Chondrocyte (in vitro differentiated cells): ENCODE data around the gene PAM16. TPM values are rescaled to one million over a fixed set of nuclear protein-coding genes. Genes with fewer than 3 reads are reported as not detected.

Experiments
- DNase-seq: peaks from one replicate; pipeline ENCODE4 v3.0.0; 2021; ENCODE audit warnings: mixed read lengths, low spot score
- H3K27ac Mint-ChIP-seq: one replicate; pipeline ENCODE4 v1.8.0; 2021; ENCODE audit warnings: mild to moderate bottlenecking, moderate library complexity, mixed read lengths; ENCODE audit not compliant: unreplicated experiment
- H3K27me3 Mint-ChIP-seq: 2 replicates; pipeline ENCODE4 v1.8.0; 2021; ENCODE audit warnings: low read depth, mixed read lengths
- H3K36me3 Mint-ChIP-seq: 2 replicates; pipeline ENCODE4 v1.8.0; 2021; ENCODE audit warnings: low read depth, mixed read lengths
- H3K4me1 Mint-ChIP-seq: 2 replicates; pipeline ENCODE4 v1.8.0; 2021; ENCODE audit warnings: low read depth, mild to moderate bottlenecking, mixed read lengths
- H3K4me3 Mint-ChIP-seq: one replicate; pipeline ENCODE4 v1.8.0; 2021; ENCODE audit warnings: mild to moderate bottlenecking, moderate library complexity, mixed read lengths; ENCODE audit not compliant: unreplicated experiment
- H3K9me3 Mint-ChIP-seq: 2 replicates; pipeline ENCODE4 v1.8.0; 2021; ENCODE audit warnings: low read depth, mixed read lengths
- total RNA-seq: library from RNA; stranded (reverse); gene quantifications from 3 replicates; pipeline ENCODE4 v1.2.1, GENCODE V29; 2021
- TF ChIP-seq, protein P1 (sequence below): fragments of 200-600 bp; sonication (generic); IDR thresholded peaks from 2 replicates; pipeline ENCODE4 v1.5.0; 2021; ENCODE audit warnings: antibody characterized with exemption, mild to moderate bottlenecking, moderate library complexity

The PAM16 gene
- total RNA-seq, 1 donor from 2014 or later = 24.4 TPM

- Mint-ChIP-seq H3K27me3 (no peaks in the 10 kb centered on the region), H3K36me3 (no peaks in the 10 kb centered on the region)
- TF ChIP-seq, protein P1, sequence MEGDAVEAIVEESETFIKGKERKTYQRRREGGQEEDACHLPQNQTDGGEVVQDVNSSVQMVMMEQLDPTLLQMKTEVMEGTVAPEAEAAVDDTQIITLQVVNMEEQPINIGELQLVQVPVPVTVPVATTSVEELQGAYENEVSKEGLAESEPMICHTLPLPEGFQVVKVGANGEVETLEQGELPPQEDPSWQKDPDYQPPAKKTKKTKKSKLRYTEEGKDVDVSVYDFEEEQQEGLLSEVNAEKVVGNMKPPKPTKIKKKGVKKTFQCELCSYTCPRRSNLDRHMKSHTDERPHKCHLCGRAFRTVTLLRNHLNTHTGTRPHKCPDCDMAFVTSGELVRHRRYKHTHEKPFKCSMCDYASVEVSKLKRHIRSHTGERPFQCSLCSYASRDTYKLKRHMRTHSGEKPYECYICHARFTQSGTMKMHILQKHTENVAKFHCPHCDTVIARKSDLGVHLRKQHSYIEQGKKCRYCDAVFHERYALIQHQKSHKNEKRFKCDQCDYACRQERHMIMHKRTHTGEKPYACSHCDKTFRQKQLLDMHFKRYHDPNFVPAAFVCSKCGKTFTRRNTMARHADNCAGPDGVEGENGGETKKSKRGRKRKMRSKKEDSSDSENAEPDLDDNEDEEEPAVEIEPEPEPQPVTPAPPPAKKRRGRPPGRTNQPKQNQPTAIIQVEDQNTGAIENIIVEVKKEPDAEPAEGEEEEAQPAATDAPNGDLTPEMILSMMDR = no peak
Measured at GRCh38 chr16:4317532-4318450, 33.3 kb downstream of the PAM16 start.

DNA sequence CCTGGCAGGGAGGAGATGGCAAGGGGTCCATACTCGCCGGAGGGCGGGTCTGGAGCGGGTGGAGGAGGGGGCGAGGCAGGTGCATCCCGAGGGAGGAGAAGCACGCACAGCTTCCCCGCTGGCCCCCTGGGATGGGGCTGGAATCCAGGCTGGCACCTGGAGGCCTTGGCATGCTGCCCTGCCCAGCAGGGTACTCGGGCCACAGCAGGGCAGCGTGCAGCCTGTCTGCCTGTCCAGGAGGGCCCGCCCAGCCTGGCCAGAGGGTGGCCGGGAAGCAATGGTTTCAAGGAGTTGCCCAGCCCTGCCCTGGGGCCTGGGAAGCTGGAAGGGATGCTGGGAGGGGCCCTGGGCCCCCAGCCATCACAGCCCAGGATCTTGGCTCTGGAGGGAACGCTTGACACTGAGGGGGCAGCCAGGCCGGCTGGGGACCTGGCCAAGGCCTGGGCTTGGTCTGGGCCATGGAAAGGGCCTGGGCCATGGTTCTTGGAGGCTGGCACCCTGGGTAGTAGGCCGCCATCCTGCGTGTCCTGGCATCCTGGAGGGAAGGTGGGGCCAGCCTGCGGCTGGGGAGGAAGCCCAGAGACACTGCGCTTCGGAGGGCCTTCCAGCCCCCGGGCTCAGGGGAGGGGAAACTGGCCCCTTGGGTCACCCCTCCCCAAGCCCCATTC is 34.1 kb downstream of the PAM16 start:
- no peaks in the 10 kb centered on the region for H3K27me3 Mint-ChIP-seq
- DNase-seq = peak; percentile 95
- peak overlapping the region; percentile 86 for H3K4me3 Mint-ChIP-seq
- TF ChIP-seq, protein P1 = peak; percentile 13
- peak overlapping the region; percentile 87 for H3K27ac Mint-ChIP-seq
- H3K36me3 Mint-ChIP-seq = no peaks in the 10 kb centered on the region
- H3K4me1 Mint-ChIP-seq = peaks cover 50% of the 10 kb centered on the region
- H3K9me3 Mint-ChIP-seq = no peaks in the 10 kb centered on the region

More at GRCh38 chr16:4317532-4318450, 33.3 kb downstream of the PAM16 start:
- Mint-ChIP-seq H3K4me3 (peak overlapping the region; percentile 86), H3K9me3 (no peaks in the 10 kb centered on the region), H3K4me1 (peaks cover 52% of the 10 kb centered on the region), H3K27ac (peak overlapping the region; percentile 87)
- DNase-seq = peak; percentile 92

DNA sequence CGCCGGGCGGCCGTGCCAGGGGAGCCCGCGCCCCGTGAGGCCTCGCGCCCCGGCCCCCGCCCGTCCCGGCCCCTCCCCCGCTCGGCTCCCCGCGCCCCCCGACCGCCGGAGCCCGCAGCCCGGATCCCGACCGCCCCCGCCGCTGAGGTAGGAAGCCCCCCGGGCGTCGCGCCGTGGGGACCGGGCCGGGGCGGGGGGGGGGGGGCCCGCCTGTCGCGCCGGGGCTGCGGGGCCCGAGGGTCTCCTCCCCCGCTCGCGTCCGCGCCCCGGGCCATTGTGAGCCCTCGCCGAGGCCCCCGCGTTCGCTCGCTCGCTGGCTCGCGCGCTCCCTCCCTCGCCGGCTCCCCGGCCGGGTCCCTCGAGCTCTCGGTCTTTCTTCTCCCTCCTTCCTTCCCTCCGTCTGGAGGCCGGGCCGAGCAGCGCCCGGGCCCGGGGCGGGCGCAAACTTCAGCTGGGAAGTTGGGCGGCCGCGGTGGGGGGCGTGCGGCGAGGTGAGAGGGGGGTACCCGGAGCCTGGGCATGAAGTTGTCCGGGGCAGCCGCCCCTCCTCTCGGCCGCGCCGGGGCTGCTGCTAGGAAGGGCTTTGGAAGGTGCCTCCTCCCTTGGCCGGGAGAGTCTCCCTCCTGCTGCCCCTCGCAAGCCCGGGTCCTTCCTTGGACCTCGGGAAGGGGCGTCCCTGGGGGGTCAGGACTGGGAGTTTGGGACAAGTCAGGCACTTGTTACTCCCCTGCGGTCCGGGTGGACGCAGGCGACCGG is 34.8 kb downstream of the PAM16 start:
- no peak for DNase-seq
- Mint-ChIP-seq H3K36me3 (no peaks in the 10 kb centered on the region), H3K4me3 (peak overlapping the region; percentile 86), H3K4me1 (peaks cover 43% of the 10 kb centered on the region), H3K9me3 (no peaks in the 10 kb centered on the region), H3K27ac (peak overlapping the region; percentile 87), H3K27me3 (no peaks in the 10 kb centered on the region)
- TF ChIP-seq, protein P1 = no peak

GRCh38 chr16:4315186-4316107 is 35.7 kb downstream of the PAM16 start, which contains the start of gene GLIS2:
TSS of gene GLIS2 (plus strand) at chr16:4316067. CDS start at chr16:4332281, 16,214 bp downstream.
- TF ChIP-seq, protein P1 = peak; percentile 25
- Mint-ChIP-seq H3K4me1 (peaks cover 39% of the 10 kb centered on the region), H3K27ac (peak within 1 kb of the TSS; percentile 94), H3K27me3 (no peaks in the 10 kb centered on the region), H3K9me3 (no peaks in the 10 kb centered on the region), H3K36me3 (no peaks in the 10 kb centered on the region), H3K4me3 (peak within 1 kb of the TSS; percentile 86)
- DNase-seq = peak; percentile 89
